Measurements from ENCODE around the gene POU2F1. TPM values are rescaled to one million over a fixed set of nuclear protein-coding genes. Genes with fewer than 3 reads are reported as not detected.
"Not testable (repeated sequence)": the region's sequence is repeated elsewhere in the genome, so short reads cannot be mapped to it uniquely, and the experiment has no call there.

POU2F1 gene
- total RNA-seq, 2 donors from 2014 or later = 22.9 to 40.2 TPM

DNA sequence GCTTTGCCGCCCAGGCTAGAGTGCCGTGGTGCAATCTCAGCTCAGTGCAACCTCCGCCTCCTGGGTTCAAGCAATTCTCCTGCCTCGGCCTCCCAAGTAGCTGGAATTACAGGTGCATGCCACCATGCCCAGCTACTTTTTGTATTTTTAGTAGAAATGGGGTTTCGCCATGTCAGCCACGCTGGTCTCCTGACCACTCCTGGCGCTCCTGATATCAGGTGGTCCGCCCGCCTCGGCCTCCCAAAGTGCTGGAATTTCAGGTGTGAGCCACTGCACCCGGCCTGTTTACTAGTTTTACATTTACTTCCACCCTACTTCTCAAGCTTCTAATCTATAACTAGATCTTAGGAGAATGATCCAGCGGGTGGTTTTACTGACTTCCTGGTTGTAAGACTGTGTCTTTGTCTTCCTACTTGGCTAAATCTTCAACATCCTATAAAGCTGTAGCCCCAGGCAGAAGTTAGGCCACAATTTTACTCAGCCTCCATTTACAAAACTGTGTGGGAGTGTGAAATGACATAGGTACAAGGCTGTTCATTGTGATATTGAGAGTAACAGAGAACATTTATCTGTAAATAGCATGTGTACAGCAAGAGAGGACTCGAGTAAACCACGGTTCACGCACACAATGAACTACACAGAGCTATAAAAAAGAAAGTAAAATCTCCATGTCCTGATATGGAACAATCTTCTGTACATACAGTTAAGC lies 9.6 kb upstream of the POU2F1 start:
- ATAC-seq = no peak
- peaks cover 15% of the 10 kb centered on the region for H3K36me3 Mint-ChIP-seq
- H3K4me3 Mint-ChIP-seq = no peak overlapping the region
- peaks cover 10 to 12% of the 10 kb centered on the region in 2 donors for H3K27me3 Mint-ChIP-seq
- H3K4me1 Mint-ChIP-seq (ENCODE audit: low read depth in 2 of 2) = peaks cover 10 to 14% of the 10 kb centered on the region in 2 donors
- H3K9me3 Mint-ChIP-seq = peaks cover 4% of the 10 kb centered on the region
- no peak for DNase-seq (ENCODE audit: low spot score)
- peak overlapping the region in 1 of 2 donors; percentile 36 for H3K27ac Mint-ChIP-seq

DNA sequence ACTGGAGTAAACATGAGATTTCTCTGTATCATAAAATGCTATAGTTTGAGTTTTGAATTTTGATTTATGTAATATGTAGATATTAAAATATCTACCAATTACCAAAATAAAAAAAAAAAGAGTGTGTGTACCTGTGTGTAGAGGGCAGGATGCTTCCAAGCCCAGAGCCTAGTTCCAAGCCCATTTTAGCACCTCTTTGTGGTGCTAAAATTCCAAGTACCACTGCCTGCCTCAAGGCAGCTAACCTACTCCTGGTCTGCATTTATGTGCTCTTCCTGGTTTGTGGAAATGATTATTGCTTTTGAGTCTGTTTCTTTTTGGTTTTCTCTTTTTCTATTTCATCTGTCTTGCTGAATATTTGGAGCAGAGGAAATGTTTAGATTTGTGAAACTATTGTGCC lies 8.7 kb upstream of the POU2F1 start:
- H3K36me3 Mint-ChIP-seq = peaks cover 15% of the 10 kb centered on the region
- H3K27me3 Mint-ChIP-seq = peaks cover 10 to 12% of the 10 kb centered on the region in 2 donors
- H3K4me1 Mint-ChIP-seq (ENCODE audit: low read depth in 2 of 2) = peaks cover 10 to 14% of the 10 kb centered on the region in 2 donors
- ATAC-seq = no peak
- peaks cover 4% of the 10 kb centered on the region for H3K9me3 Mint-ChIP-seq
- H3K4me3 Mint-ChIP-seq = no peak overlapping the region
- no peak overlapping the region for H3K27ac Mint-ChIP-seq
- no peak for DNase-seq (ENCODE audit: low spot score)

DNA sequence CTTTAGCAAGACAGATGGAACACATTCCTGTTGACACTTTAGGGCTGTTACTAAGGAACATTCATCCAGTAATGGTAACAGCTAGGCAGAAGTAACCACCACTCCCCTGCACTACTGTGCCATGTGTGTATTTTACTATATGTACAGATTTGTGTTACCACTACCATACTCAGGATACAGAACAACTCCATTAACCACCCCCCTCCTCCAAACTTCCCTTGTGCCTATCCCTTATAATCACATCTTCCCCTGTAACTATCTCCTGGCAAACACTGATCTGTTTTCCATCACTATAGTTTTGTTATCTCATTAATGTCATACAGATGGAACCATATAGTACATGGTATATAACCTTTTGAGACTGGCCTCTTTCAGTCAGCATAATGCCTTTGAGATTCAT lies 3.9 kb upstream of the POU2F1 start:
- ATAC-seq (no peak), DNase-seq (ENCODE audit: low spot score) (no peak)
- Mint-ChIP-seq H3K9me3 (no peaks in the 10 kb centered on the region), H3K36me3 (no peaks in the 10 kb centered on the region), H3K4me3 (no peak overlapping the region), H3K27me3 (peaks cover 6 to 10% of the 10 kb centered on the region in 2 donors), H3K4me1 (ENCODE audit: low read depth in 2 of 2) (peaks cover 4 to 13% of the 10 kb centered on the region in 2 donors), H3K27ac (no peak overlapping the region)

DNA sequence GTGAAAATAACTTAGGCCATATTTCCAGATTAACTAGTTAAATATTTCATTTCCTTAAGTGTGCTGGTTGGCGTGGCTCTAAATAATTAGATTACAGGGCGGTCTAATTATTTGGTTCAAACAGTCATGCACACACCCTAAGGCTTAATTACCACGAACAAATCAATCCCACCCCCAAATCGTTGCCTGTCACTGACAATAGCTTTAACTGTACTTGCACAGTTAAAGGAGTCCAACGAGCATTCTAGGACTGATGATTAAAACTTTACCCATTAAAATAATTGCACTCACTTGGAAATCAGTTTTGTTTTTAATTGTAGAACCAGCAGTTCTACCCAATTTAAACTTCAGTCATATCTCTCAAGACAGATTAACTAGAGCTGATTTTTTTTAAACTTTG lies 1.5 kb upstream of the POU2F1 start:
- Mint-ChIP-seq H3K4me1 (ENCODE audit: low read depth in 2 of 2) (peaks cover 24 to 31% of the 10 kb centered on the region in 2 donors), H3K27ac (peak overlapping the region; percentile 89 to 97), H3K4me3 (peak overlapping the region; percentile 91), H3K9me3 (no peaks in the 10 kb centered on the region), H3K27me3 (peaks cover 0 to 1% of the 10 kb centered on the region in 2 donors), H3K36me3 (no peaks in the 10 kb centered on the region)
- DNase-seq (ENCODE audit: low spot score) (no peak), ATAC-seq (no peak)

DNA sequence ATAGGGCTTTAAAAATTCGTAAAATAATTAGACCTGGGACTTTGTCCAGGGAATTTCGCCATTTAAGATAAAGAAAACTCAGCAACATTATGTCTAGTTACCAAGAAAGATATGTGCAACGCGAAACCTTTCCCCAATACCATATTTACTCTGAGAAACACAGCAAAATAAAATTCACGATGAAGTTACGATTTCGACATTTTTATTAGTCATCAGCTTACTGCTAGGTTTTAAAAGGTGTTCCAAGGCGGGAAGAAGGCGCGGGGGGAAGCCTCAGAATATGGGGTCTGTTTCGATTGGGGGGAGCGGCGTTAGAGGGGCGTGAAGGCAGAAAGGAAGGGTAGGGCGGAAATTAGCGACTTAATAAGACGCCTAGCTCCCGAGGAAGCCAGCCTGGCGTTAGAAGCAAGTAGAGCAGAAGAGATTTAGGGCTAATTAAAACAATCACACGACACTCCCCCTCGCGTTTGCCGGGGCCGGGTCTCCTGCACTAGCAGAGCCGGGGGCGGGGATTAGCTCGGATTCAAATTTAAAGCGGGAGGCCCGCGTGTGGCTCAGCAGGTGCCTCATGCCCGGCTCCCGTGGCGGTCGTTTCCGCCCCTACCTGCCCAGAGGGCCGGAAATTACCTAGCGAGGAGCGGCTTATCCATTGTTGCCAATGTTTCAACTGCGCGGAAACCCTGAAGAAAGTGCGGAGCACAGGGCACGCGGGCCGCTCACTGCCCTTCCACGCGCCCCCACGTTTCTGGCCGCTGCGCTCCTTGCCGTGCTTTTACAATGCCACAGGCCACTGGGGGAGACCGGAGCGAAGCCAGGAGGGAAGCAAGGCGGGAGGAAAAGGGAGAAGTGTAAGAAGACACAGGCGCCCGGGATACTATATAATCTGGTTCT lies 795 bp upstream of the POU2F1 start:
- Mint-ChIP-seq H3K27me3 (no peaks in the 10 kb centered on the region), H3K9me3 (no peaks in the 10 kb centered on the region), H3K4me1 (ENCODE audit: low read depth in 2 of 2) (peaks cover 24 to 32% of the 10 kb centered on the region in 2 donors), H3K36me3 (no peaks in the 10 kb centered on the region), H3K4me3 (peak overlapping the region; percentile 91), H3K27ac (peak overlapping the region; percentile 89 to 97)
- peak; percentile 58 to 62 for ATAC-seq
- peak; percentile 86 for DNase-seq (ENCODE audit: low spot score)

DNA sequence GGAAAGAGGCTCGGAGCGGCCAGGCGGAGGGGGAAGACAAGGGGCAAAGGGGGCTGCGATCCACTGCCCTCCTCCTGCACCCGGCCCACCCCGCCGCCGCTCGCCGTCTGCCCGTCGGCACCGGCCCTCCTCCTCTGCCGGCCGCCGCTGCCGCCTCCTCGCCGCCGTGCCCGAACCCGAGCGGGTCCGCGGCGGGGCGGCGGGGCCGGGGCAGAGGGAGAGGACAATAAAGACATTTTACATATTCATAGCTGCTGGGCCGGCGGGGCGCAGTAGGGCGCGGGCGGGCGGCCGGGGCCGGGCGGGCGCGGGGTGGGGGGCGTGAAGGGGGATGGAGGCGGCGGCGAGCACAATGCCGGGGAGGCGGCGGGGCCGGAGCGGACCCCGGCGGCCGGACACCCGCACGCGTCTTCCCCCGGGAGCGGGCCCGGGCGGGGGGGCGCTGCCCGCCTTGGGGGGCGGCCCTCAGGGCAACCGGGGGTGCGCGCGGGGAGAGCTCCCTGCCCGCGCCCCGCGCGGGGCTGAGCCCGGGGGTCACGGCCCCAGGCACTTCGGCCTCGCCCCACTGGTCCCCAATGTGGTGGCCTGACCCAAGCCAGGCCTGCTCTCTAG lies 546 bp downstream of the POU2F1 start:
- peak overlapping the region; percentile 89 to 97 for H3K27ac Mint-ChIP-seq
- no peaks in the 10 kb centered on the region for H3K27me3 Mint-ChIP-seq
- H3K9me3 Mint-ChIP-seq = no peaks in the 10 kb centered on the region
- peak; percentile 8 to 9 for ATAC-seq
- H3K36me3 Mint-ChIP-seq = no peaks in the 10 kb centered on the region
- no peak for DNase-seq (ENCODE audit: low spot score)
- H3K4me3 Mint-ChIP-seq = peak overlapping the region; percentile 91
- peaks cover 28 to 43% of the 10 kb centered on the region in 2 donors for H3K4me1 Mint-ChIP-seq (ENCODE audit: low read depth in 2 of 2)

DNA sequence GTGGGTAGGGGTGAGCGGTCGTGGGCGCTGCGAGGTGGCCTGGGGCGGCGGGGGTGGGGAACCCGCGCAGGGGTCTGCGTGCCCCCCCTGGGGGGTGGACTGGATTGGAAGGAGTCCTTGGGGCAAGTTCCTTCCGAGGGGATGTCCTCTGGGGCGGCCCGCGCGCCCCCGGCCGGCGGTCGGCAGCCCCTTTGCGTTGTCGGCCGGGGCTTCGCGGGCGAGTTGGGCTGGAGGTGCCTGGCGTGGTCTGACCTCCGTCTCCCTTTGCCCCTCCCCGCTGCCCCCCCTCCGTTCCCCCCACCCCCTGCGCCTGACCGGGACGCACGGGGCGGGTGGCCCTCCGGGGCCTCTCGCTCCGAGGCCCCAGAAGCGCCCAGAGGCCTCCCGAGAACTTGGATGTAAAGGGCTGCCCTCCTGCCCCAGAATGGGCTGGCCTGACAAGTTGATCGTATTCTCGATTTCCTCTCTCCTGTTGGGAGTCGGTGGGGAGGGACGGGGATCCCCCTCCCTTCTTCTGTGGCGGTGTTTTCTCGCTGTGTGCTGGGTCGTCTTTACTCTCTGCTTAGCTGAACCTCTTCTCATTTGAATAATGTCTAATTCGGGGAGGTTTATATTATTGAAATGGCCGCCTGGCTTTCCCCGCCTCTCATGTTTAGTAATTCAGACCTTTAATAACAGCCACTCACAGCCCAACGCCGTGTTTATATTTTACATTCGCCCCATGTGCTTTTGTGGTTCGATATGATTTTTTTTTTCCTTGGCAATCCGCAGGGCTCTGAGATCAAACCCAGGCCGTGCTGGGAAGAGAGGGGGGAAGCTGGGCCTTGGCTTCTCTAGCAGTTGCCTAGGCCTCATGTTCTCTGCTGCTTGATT lies 1.3 kb downstream of the POU2F1 start:
- H3K9me3 Mint-ChIP-seq = no peaks in the 10 kb centered on the region
- no peaks in the 10 kb centered on the region for H3K36me3 Mint-ChIP-seq
- H3K4me3 Mint-ChIP-seq = peak overlapping the region; percentile 91
- peaks cover 30 to 46% of the 10 kb centered on the region in 2 donors for H3K4me1 Mint-ChIP-seq (ENCODE audit: low read depth in 2 of 2)
- DNase-seq (ENCODE audit: low spot score) (peak; percentile 85), ATAC-seq (peak; percentile 52 to 70)
- peak overlapping the region; percentile 83 to 95 for H3K27ac Mint-ChIP-seq
- no peaks in the 10 kb centered on the region for H3K27me3 Mint-ChIP-seq

DNA sequence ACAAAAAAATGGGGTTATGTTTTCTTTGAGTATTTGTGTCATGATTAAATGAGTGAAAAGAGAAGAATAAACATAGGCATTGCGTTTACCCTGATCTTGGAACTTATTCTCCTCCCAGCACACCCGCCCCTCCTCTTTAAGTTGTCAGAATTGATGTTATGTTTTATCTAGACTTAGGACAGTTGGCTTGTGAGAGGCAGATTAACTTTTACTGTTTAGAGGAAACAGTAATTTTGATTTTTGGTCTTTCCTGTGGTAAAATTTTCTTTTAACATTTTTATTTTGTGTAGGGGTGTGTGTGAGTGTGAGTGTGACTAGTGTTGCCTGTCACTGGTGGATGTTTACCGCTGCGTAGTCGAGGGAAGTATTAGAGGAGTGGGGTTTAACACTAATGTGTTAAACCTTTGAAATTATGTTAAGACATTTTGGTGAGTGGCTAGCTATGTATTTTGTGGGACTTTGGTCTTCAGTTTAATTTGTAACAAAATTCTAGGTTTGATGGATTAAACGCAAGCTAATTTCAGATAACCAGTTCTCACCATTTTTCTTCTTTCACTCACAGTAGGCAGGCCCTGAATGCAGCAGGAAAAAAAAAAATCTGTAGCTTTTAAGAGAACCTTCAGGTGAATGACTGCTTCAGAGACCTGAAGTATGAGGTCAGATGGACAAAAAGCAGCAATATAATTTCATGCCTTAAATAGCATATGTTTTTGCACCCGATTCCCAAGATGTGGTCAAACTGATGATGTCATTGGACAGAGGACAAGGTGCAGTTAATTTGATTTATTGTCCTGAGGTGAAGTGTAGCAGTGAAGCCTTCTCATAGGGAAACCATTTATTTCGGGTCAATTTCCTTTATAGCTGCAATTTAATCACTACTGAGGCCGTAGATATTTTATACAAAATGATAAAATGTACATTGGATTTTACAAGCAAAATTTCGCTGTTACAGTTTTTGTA lies 2.7 kb downstream of the POU2F1 start:
- DNase-seq (ENCODE audit: low spot score) (no peak), ATAC-seq (no peak)
- Mint-ChIP-seq H3K9me3 (no peaks in the 10 kb centered on the region), H3K27me3 (no peaks in the 10 kb centered on the region), H3K27ac (peak overlapping the region; percentile 83 to 95), H3K4me1 (ENCODE audit: low read depth in 2 of 2) (peaks cover 34 to 51% of the 10 kb centered on the region in 2 donors), H3K4me3 (peak overlapping the region; percentile 86), H3K36me3 (no peaks in the 10 kb centered on the region)

DNA sequence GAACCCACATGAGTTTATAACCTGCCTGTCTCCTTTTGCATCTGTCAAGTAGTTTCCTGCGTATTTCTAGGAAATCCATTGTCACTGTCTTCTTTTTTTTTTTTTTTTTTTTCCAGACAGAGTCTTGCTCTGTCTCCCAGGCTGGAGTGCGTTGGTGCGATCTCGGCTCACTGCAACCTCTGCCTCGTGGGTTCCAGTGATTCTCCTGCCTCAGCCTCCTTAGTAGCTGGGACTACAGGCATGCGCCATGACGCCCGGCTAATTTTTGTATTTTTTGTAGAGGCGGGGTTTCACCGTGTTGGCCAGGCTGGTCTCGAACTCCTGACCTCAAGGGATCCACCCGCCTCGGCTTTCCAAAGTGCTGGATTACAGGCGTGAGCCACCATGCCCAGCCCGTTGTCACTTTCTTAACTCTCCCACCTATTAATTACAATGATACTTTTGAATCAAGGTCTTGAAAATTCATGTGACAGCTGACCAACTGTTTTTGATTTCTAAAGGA lies 4.1 kb downstream of the POU2F1 start:
- H3K36me3 Mint-ChIP-seq, H3K9me3 Mint-ChIP-seq: not testable (repeated sequence)
- peaks cover 35 to 53% of the 10 kb centered on the region in 2 donors for H3K4me1 Mint-ChIP-seq (ENCODE audit: low read depth in 2 of 2)

DNA sequence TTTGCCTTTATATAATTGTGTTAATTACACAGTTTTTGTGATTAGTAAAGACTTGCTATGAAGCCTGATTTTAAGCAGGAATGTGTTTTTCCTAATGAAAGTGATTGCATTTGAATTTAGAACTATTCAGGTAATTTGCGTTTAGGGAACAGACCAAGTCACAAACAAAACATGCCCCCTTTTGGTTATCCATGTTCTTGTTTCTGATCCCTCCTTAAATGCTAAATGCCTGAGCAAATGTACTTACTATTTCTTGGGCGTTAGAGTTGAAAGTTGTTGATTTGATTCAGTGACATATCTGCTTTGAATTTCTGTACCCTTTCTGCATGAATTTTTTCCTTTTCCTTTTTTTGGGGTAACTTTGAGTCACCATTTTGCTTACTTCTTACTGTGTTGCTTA lies 5.2 kb downstream of the POU2F1 start:
- Mint-ChIP-seq H3K9me3 (no peaks in the 10 kb centered on the region), H3K36me3 (no peaks in the 10 kb centered on the region), H3K27ac (no peak overlapping the region), H3K4me1 (ENCODE audit: low read depth in 2 of 2) (peaks cover 36 to 53% of the 10 kb centered on the region in 2 donors), H3K27me3 (no peaks in the 10 kb centered on the region), H3K4me3 (no peak overlapping the region)
- DNase-seq (ENCODE audit: low spot score) (no peak), ATAC-seq (no peak)

More for the DNA sequence above, 4.1 kb downstream of the POU2F1 start:
- DNase-seq (ENCODE audit: low spot score); H3K27me3 Mint-ChIP-seq; H3K27ac Mint-ChIP-seq; ATAC-seq; H3K4me3 Mint-ChIP-seq: not testable (repeated sequence)

DNA sequence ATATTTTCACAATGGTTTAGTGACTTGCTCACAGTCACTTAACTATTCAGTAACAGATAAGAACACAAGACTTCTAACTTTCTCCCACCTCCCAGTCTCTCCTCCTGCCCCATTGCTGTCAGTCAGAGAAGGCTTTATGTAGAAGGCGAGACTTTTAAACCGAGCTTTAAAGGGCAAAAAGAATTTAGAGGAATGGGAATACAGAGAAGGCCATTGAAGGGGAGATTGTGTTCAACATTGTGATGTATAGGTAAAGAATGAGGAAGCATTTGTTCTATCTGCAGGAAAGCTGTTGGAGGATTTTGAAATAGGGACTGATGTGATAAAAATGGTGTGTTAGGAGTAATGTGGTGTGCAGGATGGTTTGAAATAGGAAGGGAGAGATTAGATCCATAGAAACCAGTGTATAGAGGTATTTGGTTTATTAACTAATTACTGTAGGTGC lies 7.3 kb downstream of the POU2F1 start:
- H3K4me1 Mint-ChIP-seq (ENCODE audit: low read depth in 2 of 2) = peaks cover 29 to 47% of the 10 kb centered on the region in 2 donors
- H3K9me3 Mint-ChIP-seq = no peaks in the 10 kb centered on the region
- H3K27me3 Mint-ChIP-seq = no peaks in the 10 kb centered on the region
- no peak overlapping the region for H3K27ac Mint-ChIP-seq
- DNase-seq (ENCODE audit: low spot score) (no peak), ATAC-seq (no peak)
- no peaks in the 10 kb centered on the region for H3K36me3 Mint-ChIP-seq
- no peak overlapping the region for H3K4me3 Mint-ChIP-seq
